HG03460 (cell line): Measurements from ENCODE around the gene ZSWIM6.

Experiments used
- ATAC-seq: cut with Tn5 transposase; IDR thresholded peaks from one replicate; pipeline ENCODE4 v1.9.1; 2021; ENCODE audit not compliant: unreplicated experiment

Gene ZSWIM6

GRCh38 chr5:61526207-61526519 is 194.1 kb downstream of the ZSWIM6 start:
- ATAC-seq = no peak

- ATAC-seq = no peak
Observed at GRCh38 chr5:61532983-61533382, 200.9 kb downstream of the ZSWIM6 start.

- ATAC-seq = peak; percentile 91
Observed at GRCh38 chr5:61534481-61535267, 202.6 kb downstream of the ZSWIM6 start.

DNA sequence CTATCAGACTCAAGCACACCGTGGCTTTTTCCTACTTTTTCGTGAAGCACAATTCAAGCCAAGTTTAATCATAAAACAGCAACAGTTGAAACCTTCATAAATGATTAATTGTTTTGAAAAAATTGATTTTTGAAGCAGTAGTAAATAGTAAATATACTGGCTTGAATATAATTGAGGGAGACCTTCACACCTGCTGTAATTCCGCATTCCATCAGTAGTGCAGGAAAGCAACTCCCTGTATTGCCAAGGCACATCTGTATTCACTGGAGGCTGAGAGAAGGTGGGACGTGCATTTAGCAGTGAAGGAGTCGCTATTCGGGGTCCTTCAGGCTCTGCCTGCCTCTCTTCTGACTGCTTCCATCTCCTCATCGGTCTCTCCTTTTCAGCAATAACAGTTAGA is 203.8 kb downstream of the ZSWIM6 start:
- no peak for ATAC-seq

- ATAC-seq = no peak
Observed at GRCh38 chr5:61536922-61537321, 204.9 kb downstream of the ZSWIM6 start.

GRCh38 chr5:61538722-61539501 is 206.9 kb downstream of the ZSWIM6 start:
- no peak for ATAC-seq

- no peak for ATAC-seq
Observed at GRCh38 chr5:61549530-61549929, 217.5 kb downstream of the ZSWIM6 start.

DNA sequence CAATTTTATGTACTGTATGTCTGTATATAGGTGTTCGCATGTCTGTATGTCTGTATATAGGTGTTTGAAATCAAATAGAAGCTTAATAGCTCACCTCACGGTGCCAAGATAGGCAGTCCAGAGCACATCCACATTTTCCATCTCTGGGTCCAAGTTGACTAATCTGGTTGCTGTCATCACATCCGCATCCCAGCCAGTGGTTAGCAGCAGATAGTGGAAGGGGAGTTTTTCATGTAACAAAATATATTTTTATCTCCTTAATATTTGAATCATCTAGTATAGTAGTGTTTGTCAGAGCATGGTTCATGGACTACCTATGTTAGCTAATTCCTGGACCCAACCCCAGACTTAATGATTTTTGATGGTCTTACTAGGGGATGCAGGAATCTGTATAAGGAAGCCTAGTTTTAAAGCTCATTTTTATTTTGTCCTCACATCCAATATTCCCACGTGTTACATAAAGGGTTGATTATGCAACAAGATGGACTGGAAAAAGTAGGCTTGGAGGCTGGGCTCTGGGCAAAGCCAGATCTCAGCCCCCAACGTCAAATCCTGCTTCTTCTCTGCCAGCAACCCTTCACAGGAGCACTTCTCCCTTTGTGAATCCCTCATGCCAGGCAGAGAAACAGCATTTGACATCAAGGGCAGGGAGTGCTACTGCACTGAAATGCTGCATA is 219.7 kb downstream of the ZSWIM6 start:
- no peak for ATAC-seq

GRCh38 chr5:61559146-61559545 is 227.1 kb downstream of the ZSWIM6 start:
- ATAC-seq = no peak

- no peak for ATAC-seq
Observed at GRCh38 chr5:61559722-61560121, 227.7 kb downstream of the ZSWIM6 start.

DNA sequence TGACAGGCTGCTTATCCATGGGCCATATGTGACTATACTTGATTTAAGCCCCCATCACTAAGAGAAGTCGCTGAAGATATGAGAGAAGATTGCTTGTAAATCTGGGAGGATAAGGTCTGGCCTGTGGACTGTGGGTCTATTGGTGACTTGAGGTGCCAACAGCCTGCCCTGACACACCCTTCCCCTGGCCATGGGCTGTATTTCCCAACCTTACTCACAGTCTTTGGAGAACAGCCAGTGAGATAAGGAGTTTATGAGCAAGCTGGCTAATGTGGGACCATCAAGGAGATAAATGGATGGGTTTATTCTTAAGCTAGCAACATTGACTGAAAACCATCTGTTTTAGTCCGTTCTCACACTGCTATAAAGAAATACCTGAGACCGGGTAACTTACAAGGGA is 231.3 kb downstream of the ZSWIM6 start:
- ATAC-seq = no peak

GRCh38 chr5:61567337-61567736 is 235.3 kb downstream of the ZSWIM6 start:
- no peak for ATAC-seq

DNA sequence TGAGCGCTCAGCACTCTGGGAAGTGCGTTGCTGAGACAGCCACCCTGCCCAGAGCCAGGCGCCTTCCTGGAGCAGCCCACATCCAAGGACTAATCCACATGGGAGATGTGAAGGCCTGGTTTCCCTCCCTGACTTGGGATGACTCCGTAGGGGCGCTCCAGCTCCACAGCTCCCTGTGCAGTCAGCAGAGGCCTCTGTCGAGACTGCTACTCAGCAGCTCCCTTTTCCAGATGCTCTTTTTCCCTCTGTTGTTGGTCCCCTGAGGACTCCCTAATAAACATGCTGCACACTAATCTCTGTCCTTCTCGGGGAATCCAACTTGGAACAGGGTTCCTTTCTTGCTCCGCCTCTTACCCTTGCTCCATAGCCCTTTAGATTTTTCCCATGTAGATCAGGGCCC is 237.3 kb downstream of the ZSWIM6 start:
- ATAC-seq = no peak

- ATAC-seq = no peak
Observed at GRCh38 chr5:61570767-61571166, 238.7 kb downstream of the ZSWIM6 start.

DNA sequence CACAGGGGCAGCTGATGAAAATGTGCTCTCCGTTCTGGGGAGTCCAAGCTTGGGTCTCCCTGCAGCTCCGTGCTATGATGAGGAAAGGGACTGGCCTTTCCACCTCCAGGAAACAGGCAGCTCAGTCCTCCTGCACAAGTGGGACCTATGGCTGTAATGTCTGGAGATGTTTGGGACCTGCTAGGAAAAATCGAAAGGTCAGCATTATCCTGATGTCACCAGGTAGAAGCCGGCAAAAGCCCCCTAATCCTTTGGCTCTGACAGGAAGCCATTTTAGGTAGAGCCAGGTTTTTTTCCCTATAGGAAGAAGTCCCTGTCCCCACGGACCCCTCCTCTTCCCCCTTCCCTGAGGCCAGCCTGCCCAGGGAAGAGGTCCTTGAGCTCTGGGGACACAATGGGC is 240.9 kb downstream of the ZSWIM6 start:
- no peak for ATAC-seq

- no peak for ATAC-seq
Observed at GRCh38 chr5:61575103-61575502, 243.0 kb downstream of the ZSWIM6 start.

DNA sequence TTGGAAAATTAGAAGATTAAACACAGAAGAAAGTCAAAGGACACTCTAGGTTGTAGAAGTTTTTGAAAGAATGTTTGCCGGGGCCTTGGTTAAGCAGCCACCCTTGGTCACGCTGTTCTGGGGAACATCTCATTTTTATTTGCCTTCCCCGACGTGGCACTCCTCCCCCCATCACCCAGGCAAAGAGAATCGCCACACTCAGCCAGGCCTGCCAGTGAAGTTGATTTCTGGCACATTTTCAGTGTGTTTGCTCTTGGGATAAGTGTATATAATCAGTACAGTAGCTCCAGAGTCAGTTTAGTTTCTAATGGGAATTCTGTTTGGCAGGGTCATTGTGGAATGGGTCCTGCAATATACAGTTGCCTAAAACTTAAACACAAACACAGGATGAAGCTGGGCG is 243.5 kb downstream of the ZSWIM6 start:
- ATAC-seq = no peak

GRCh38 chr5:61576556-61576955 is 244.5 kb downstream of the ZSWIM6 start:
- ATAC-seq = no peak

DNA sequence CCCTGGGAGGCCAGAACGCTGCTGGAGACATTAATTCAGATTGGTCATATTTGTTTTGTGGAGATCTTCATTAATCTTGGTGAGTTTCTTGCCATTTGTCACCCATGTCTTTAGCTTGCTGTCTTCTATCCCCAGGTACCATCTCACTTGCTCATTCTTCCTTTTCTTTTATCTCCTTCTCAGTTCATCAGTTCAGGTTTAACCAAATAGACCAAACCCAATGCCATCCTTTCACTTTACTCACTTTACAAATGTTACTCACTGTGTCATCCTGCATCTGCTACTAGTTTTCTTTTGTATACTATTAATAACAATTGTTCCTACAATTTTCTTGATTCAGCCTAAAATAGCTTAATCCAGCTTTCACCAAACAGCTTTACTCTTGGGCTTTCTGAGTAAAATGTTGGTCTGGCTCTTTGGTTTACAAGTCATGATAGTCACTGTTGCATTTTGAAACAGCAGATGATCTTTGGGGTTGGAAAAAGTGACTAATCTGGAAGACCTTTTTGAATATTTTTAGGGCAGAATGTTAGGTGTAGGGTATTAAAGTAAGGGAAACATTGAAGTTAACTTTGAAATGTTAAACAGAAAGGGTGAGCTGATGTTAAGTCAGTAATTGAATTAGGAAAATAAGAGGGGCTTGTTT is 246.9 kb downstream of the ZSWIM6 start:
- no peak for ATAC-seq

DNA sequence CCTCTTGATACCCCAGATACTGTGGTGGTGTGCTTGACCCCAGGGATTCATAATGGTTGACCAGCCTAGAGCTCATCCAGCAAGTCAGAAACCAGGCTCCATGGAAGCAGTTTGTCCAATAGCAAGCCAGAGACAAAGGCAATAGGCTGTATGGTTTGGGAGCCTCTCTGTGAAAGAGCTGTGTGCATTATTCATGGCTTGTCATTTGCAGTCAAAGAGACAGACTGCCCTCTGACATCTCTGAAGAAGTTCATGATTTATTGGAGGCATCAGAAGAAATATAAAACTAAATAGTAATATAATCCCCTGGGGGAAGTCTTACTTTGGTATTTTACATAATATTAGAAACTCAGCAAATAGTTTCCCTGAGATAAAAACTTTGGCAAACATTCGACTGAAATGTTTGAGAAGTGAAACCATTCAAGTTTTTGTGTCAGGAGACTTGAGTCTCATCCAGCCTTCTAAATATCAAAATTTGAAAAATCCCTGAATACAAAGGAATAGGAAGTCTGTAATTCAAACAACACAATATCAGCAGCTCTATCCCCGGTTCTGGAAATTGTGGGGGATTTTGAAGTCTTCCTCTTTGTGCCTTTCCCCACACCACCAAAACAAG is 250.3 kb downstream of the ZSWIM6 start:
- ATAC-seq = no peak

DNA sequence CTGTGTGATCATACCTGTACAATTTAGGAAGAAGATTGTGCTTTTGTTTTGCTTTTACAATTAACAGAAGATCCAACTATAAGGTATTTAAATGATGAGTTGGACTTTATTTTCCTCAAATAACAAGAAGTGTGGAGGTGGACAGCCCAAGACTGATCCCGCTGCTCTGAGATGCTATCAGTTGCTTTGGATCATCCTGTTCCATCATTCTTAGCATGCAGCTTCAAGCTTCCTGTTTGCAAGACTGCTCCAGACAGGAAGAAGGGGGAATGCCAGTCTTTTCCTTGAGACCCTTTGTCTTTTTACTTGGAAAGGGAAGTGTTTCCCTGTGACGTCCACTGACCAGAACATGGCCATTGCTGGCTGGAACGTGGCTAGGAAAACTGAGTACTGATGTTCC is 250.8 kb downstream of the ZSWIM6 start:
- ATAC-seq = no peak
